ENCODE data around the gene HOXC4. TPM values are rescaled to one million over a fixed set of nuclear protein-coding genes. Genes with fewer than 3 reads are reported as not detected.
A peak's percentile ranks its signal among the peaks of the same experiment; 100 is the strongest.
"Not testable (repeated sequence)": the region's sequence is repeated elsewhere in the genome, so short reads cannot be mapped to it uniquely, and the experiment has no call there.

Gene HOXC4
- total and polyA plus RNA-seq, 10 of the 15 experiments (the other 5 are each of a cell fraction or from before 2014, with no cell fraction given): 1.0 to 11.4 (median 4.2) TPM

GRCh38 chr12:54100588-54100987 lies 47.0 kb downstream of the HOXC4 start:
- RAD21 ChIA-PET (ENCODE audit: unreplicated experiment); H4K20me1 ChIP-seq (ENCODE audit: control insufficient read depth, insufficient read depth); BruUV-seq (replicated peaks); H3K36me3 ChIP-seq (ENCODE audit: control insufficient read depth in 2 of 2, insufficient read depth in 2 of 2, low read length in 1 of 2); intact Hi-C loops (cut with micrococcal nuclease; ENCODE audit: unreplicated experiment); FAIRE-seq; H3K4me1 ChIP-seq (ENCODE audit: control insufficient read depth, insufficient read depth, low read length); in situ Hi-C loops (cut with MboI); H3K79me2 ChIP-seq (ENCODE audit: control insufficient read depth, insufficient read depth, low read length); H2AFZ ChIP-seq (ENCODE audit: control insufficient read depth, low read depth, low read length); POLR2A ChIA-PET; H3K9me3 ChIP-seq (replicated peaks; ENCODE audit: control insufficient read depth, insufficient read depth, low read length); H3K4me3 ChIP-seq; H3K4me2 ChIP-seq (ENCODE audit: control insufficient read depth, insufficient read depth); H3K27me3 ChIP-seq (replicated peaks in 1 of 2; ENCODE audit: control insufficient read depth in 2 of 2, insufficient read depth in 2 of 2, low read length in 1 of 2); H3K9ac ChIP-seq (ENCODE audit: control insufficient read depth, insufficient read depth, low read length); H3K27ac ChIP-seq (ENCODE audit: control insufficient read depth, insufficient read depth); CTCF ChIA-PET; ATAC-seq; DNase-seq (ENCODE audit: low read depth, low spot score): not testable (repeated sequence)
- WGBS (ENCODE audit: insufficient coverage, insufficient replicate concordance, low lambda C conversion rate, missing lambda C conversion rate): 26% methylated on average over 6 of the region's 6 CpGs
- SMC1A ChIA-PET (ENCODE audit: uncharacterized antibody, unreplicated experiment): interaction anchor here (0.7 kb wide), 1 partner anchor 65 kb away, joined by 3 read pairs; no protein-coding TSS in a partner anchor
- peak; percentile 38; the same call in 1 of the 2 replicates for TF ChIP-seq RAD51 (IDR thresholded peaks at IDR 0.05)

- WGBS (ENCODE audit: insufficient coverage, insufficient replicate concordance, low lambda C conversion rate, missing lambda C conversion rate): 61% methylated on average over 6 of the region's 6 CpGs
- H3K4me1 ChIP-seq (ENCODE audit: control insufficient read depth, insufficient read depth, low read length); H3K27me3 ChIP-seq (replicated peaks in 1 of 2; ENCODE audit: control insufficient read depth in 2 of 2, insufficient read depth in 2 of 2, low read length in 1 of 2); intact Hi-C loops (cut with micrococcal nuclease; ENCODE audit: unreplicated experiment); DNase-seq (ENCODE audit: low read depth, low spot score); SMC1A ChIA-PET (ENCODE audit: uncharacterized antibody, unreplicated experiment); H3K4me3 ChIP-seq; BruUV-seq (replicated peaks); H3K79me2 ChIP-seq (ENCODE audit: control insufficient read depth, insufficient read depth, low read length); H3K27ac ChIP-seq (ENCODE audit: control insufficient read depth, insufficient read depth); ATAC-seq; H2AFZ ChIP-seq (ENCODE audit: control insufficient read depth, low read depth, low read length); POLR2A ChIA-PET; H4K20me1 ChIP-seq (ENCODE audit: control insufficient read depth, insufficient read depth); H3K36me3 ChIP-seq (ENCODE audit: control insufficient read depth in 2 of 2, insufficient read depth in 2 of 2, low read length in 1 of 2); H3K9me3 ChIP-seq (replicated peaks; ENCODE audit: control insufficient read depth, insufficient read depth, low read length); RAD21 ChIA-PET (ENCODE audit: unreplicated experiment); H3K4me2 ChIP-seq (ENCODE audit: control insufficient read depth, insufficient read depth); in situ Hi-C loops (cut with MboI); FAIRE-seq; H3K9ac ChIP-seq (ENCODE audit: control insufficient read depth, insufficient read depth, low read length): not testable (repeated sequence)
- CTCF ChIA-PET: interaction anchor here (1.1 kb wide), 1 partner anchor 70 kb away, joined by 3 read pairs; no protein-coding TSS in a partner anchor
Measured at GRCh38 chr12:54102223-54102622, 48.6 kb downstream of the HOXC4 start.

GRCh38 chr12:54103827-54104226 lies 50.2 kb downstream of the HOXC4 start:
- FAIRE-seq; DNase-seq (ENCODE audit: low read depth, low spot score); H3K4me2 ChIP-seq (ENCODE audit: control insufficient read depth, insufficient read depth); H4K20me1 ChIP-seq (ENCODE audit: control insufficient read depth, insufficient read depth); CTCF ChIA-PET; H3K4me3 ChIP-seq; POLR2A ChIA-PET; H3K9me3 ChIP-seq (replicated peaks; ENCODE audit: control insufficient read depth, insufficient read depth, low read length); H3K9ac ChIP-seq (ENCODE audit: control insufficient read depth, insufficient read depth, low read length); ATAC-seq; H3K36me3 ChIP-seq (ENCODE audit: control insufficient read depth in 2 of 2, insufficient read depth in 2 of 2, low read length in 1 of 2); H3K27me3 ChIP-seq (replicated peaks in 1 of 2; ENCODE audit: control insufficient read depth in 2 of 2, insufficient read depth in 2 of 2, low read length in 1 of 2); in situ Hi-C loops (cut with MboI); intact Hi-C loops (cut with micrococcal nuclease; ENCODE audit: unreplicated experiment); BruUV-seq (replicated peaks); RAD21 ChIA-PET (ENCODE audit: unreplicated experiment); H2AFZ ChIP-seq (ENCODE audit: control insufficient read depth, low read depth, low read length); H3K79me2 ChIP-seq (ENCODE audit: control insufficient read depth, insufficient read depth, low read length); H3K27ac ChIP-seq (ENCODE audit: control insufficient read depth, insufficient read depth); H3K4me1 ChIP-seq (ENCODE audit: control insufficient read depth, insufficient read depth, low read length): not testable (repeated sequence)
- SMC1A ChIA-PET (ENCODE audit: uncharacterized antibody, unreplicated experiment): interaction anchor here (0.6 kb wide), 1 partner anchor 21 kb away, joined by 3 read pairs; no protein-coding TSS in a partner anchor
- WGBS (ENCODE audit: insufficient coverage, insufficient replicate concordance, low lambda C conversion rate, missing lambda C conversion rate): 0% methylated on average over 1 of the region's 1 CpG

MicroRNAs encoded within 50 kb of the gene (microRNA counts, 767-probe panel; counts per million panel counts)
- microRNA hsa-miR-615-3p (1,346 counts per million, percentile 48 among the panel's probes with 10 or more counts), microRNA hsa-miR-615-5p (55.3 counts per million)

Small RNAs within 50 kb of the gene (microRNA-seq; reads per million reads assigned to microRNA genes)
- 37.8 reads per million, percentile 65 among the genes with 10 or more reads in this experiment for gene MIR615

Small RNAs within 50 kb of the gene (small RNA-seq; reads per million reads assigned to genes)
- 0.12 reads per million for gene HOXC5
- gene MIR615: 0.39 reads per million, percentile 3 among the genes with 10 or more reads in this experiment
- gene RF00019: not detected

Other genes starting within 250 kb of the HOXC4 start
Only the 7 nearest of the 13 such genes appear.
- not detected in 2 replicates for gene HOXC11, start 80.7 kb upstream of the HOXC4 start, total RNA-seq (2014; rRNA removed)
- gene HOXC11, start 80.7 kb upstream of the HOXC4 start, total RNA-seq (2014; rRNA removed; fragmentation: Illumina TruSeq; extraction: Trizol): not detected in 2 replicates
- gene HOXC11, start 80.7 kb upstream of the HOXC4 start, total RNA-seq (2021): not detected in 2 replicates
- gene HOXC11, start 80.7 kb upstream of the HOXC4 start, polyA plus RNA-seq (2011; rRNA removed): not detected in 2 replicates
- not detected in 2 replicates for gene HOXC11, start 80.7 kb upstream of the HOXC4 start, polyA plus RNA-seq (2014; fragmentation: Illumina TruSeq; extraction: Trizol)
- not detected for gene HOXC11, start 80.7 kb upstream of the HOXC4 start, polyA plus RNA-seq (2014; fragmentation: Nextera tagmentation; extraction: Ambion mirVana)
- not detected in 2 replicates for gene HOXC11, start 80.7 kb upstream of the HOXC4 start, polyA plus RNA-seq (2014; rRNA removed)
- not detected for gene HOXC11, start 80.7 kb upstream of the HOXC4 start, polyA plus RNA-seq (2016; fragmentation: Nextera tagmentation; extraction: Ambion mirVana)
- not detected in 2 replicates for gene HOTAIR, start 78.9 kb upstream of the HOXC4 start, total RNA-seq (2014; rRNA removed)
- not detected in 2 replicates for gene HOTAIR, start 78.9 kb upstream of the HOXC4 start, total RNA-seq (2014; rRNA removed; fragmentation: Illumina TruSeq; extraction: Trizol)
- not detected in 2 replicates for gene HOTAIR, start 78.9 kb upstream of the HOXC4 start, total RNA-seq (2021)
- gene HOTAIR, start 78.9 kb upstream of the HOXC4 start, polyA plus RNA-seq (2011; rRNA removed): not detected in 2 replicates
- gene HOTAIR, start 78.9 kb upstream of the HOXC4 start, polyA plus RNA-seq (2014; fragmentation: Illumina TruSeq; extraction: Trizol): not detected in 2 replicates
- not detected for gene HOTAIR, start 78.9 kb upstream of the HOXC4 start, polyA plus RNA-seq (2014; fragmentation: Nextera tagmentation; extraction: Ambion mirVana)
- gene HOTAIR, start 78.9 kb upstream of the HOXC4 start, polyA plus RNA-seq (2014; rRNA removed): not detected in 2 replicates
- gene HOTAIR, start 78.9 kb upstream of the HOXC4 start, polyA plus RNA-seq (2016; fragmentation: Nextera tagmentation; extraction: Ambion mirVana): not detected
- not detected in 2 replicates for gene HOXC10, start 68.7 kb upstream of the HOXC4 start, total RNA-seq (2014; rRNA removed)
- gene HOXC10, start 68.7 kb upstream of the HOXC4 start, total RNA-seq (2014; rRNA removed; fragmentation: Illumina TruSeq; extraction: Trizol): not detected in 2 replicates
- 0.59 TPM in 1 of 2 replicates, not detected in the other for gene HOXC10, start 68.7 kb upstream of the HOXC4 start, total RNA-seq (2021)
- gene HOXC10, start 68.7 kb upstream of the HOXC4 start, polyA plus RNA-seq (2011; rRNA removed): not detected in 2 replicates
- not detected in 2 replicates for gene HOXC10, start 68.7 kb upstream of the HOXC4 start, polyA plus RNA-seq (2014; fragmentation: Illumina TruSeq; extraction: Trizol)
- not detected for gene HOXC10, start 68.7 kb upstream of the HOXC4 start, polyA plus RNA-seq (2014; fragmentation: Nextera tagmentation; extraction: Ambion mirVana)
- gene HOXC10, start 68.7 kb upstream of the HOXC4 start, polyA plus RNA-seq (2014; rRNA removed): not detected in 2 replicates
- gene HOXC10, start 68.7 kb upstream of the HOXC4 start, polyA plus RNA-seq (2016; fragmentation: Nextera tagmentation; extraction: Ambion mirVana): not detected
- gene HOXC9, start 53.7 kb upstream of the HOXC4 start, total RNA-seq (2014; rRNA removed): not detected in 2 replicates
- not detected in 2 replicates for gene HOXC9, start 53.7 kb upstream of the HOXC4 start, total RNA-seq (2014; rRNA removed; fragmentation: Illumina TruSeq; extraction: Trizol)
- not detected in 2 replicates for gene HOXC9, start 53.7 kb upstream of the HOXC4 start, total RNA-seq (2021)
- not detected in 2 replicates for gene HOXC9, start 53.7 kb upstream of the HOXC4 start, polyA plus RNA-seq (2011; rRNA removed)
- not detected in 2 replicates for gene HOXC9, start 53.7 kb upstream of the HOXC4 start, polyA plus RNA-seq (2014; fragmentation: Illumina TruSeq; extraction: Trizol)
- gene HOXC9, start 53.7 kb upstream of the HOXC4 start, polyA plus RNA-seq (2014; fragmentation: Nextera tagmentation; extraction: Ambion mirVana): not detected
- not detected in 2 replicates for gene HOXC9, start 53.7 kb upstream of the HOXC4 start, polyA plus RNA-seq (2014; rRNA removed)
- gene HOXC9, start 53.7 kb upstream of the HOXC4 start, polyA plus RNA-seq (2016; fragmentation: Nextera tagmentation; extraction: Ambion mirVana): not detected
- not detected in 2 replicates for gene HOXC8, start 44.9 kb upstream of the HOXC4 start, total RNA-seq (2014; rRNA removed)
- gene HOXC8, start 44.9 kb upstream of the HOXC4 start, total RNA-seq (2014; rRNA removed; fragmentation: Illumina TruSeq; extraction: Trizol): not detected in 2 replicates
- gene HOXC8, start 44.9 kb upstream of the HOXC4 start, total RNA-seq (2021): not detected in 2 replicates
- gene HOXC8, start 44.9 kb upstream of the HOXC4 start, polyA plus RNA-seq (2011; rRNA removed): not detected in 2 replicates
- gene HOXC8, start 44.9 kb upstream of the HOXC4 start, polyA plus RNA-seq (2014; fragmentation: Illumina TruSeq; extraction: Trizol): not detected in 2 replicates
- gene HOXC8, start 44.9 kb upstream of the HOXC4 start, polyA plus RNA-seq (2014; fragmentation: Nextera tagmentation; extraction: Ambion mirVana): not detected
- gene HOXC8, start 44.9 kb upstream of the HOXC4 start, polyA plus RNA-seq (2014; rRNA removed): not detected in 2 replicates
- gene HOXC8, start 44.9 kb upstream of the HOXC4 start, polyA plus RNA-seq (2016; fragmentation: Nextera tagmentation; extraction: Ambion mirVana): not detected
- gene HOXC6, start 25.4 kb upstream of the HOXC4 start, total RNA-seq (2014; rRNA removed): not detected in 2 replicates
- gene HOXC6, start 25.4 kb upstream of the HOXC4 start, total RNA-seq (2014; rRNA removed; fragmentation: Illumina TruSeq; extraction: Trizol): 0.09 TPM in 1 of 2 replicates, not detected in the other
- gene HOXC6, start 25.4 kb upstream of the HOXC4 start, total RNA-seq (2021): 0.27 and 0.38 TPM in 2 replicates
- 0.42 and 0.52 TPM in 2 replicates for gene HOXC6, start 25.4 kb upstream of the HOXC4 start, polyA plus RNA-seq (2011; rRNA removed)
- 0.06 TPM in 1 of 2 replicates, not detected in the other for gene HOXC6, start 25.4 kb upstream of the HOXC4 start, polyA plus RNA-seq (2014; fragmentation: Illumina TruSeq; extraction: Trizol)
- gene HOXC6, start 25.4 kb upstream of the HOXC4 start, polyA plus RNA-seq (2014; fragmentation: Nextera tagmentation; extraction: Ambion mirVana): under 1 TPM in 1 of 2 experiments, not detected in 1; 0.02 TPM
- 0.55 TPM in 1 of 2 replicates, not detected in the other for gene HOXC6, start 25.4 kb upstream of the HOXC4 start, polyA plus RNA-seq (2014; rRNA removed)
- gene HOXC6, start 25.4 kb upstream of the HOXC4 start, polyA plus RNA-seq (2016; fragmentation: Nextera tagmentation; extraction: Ambion mirVana): under 1 TPM in 1 of 2 experiments, not detected in 1; 0.54 TPM
- gene HOXC5, start 20.8 kb upstream of the HOXC4 start, total RNA-seq (2014; rRNA removed): not detected in 2 replicates
- not detected in 2 replicates for gene HOXC5, start 20.8 kb upstream of the HOXC4 start, total RNA-seq (2014; rRNA removed; fragmentation: Illumina TruSeq; extraction: Trizol)
- gene HOXC5, start 20.8 kb upstream of the HOXC4 start, total RNA-seq (2021): not detected in 2 replicates
- 0.11 TPM in 1 of 2 replicates, not detected in the other for gene HOXC5, start 20.8 kb upstream of the HOXC4 start, polyA plus RNA-seq (2011; rRNA removed)
- not detected in 2 replicates for gene HOXC5, start 20.8 kb upstream of the HOXC4 start, polyA plus RNA-seq (2014; fragmentation: Illumina TruSeq; extraction: Trizol)
- gene HOXC5, start 20.8 kb upstream of the HOXC4 start, polyA plus RNA-seq (2014; fragmentation: Nextera tagmentation; extraction: Ambion mirVana): not detected
- gene HOXC5, start 20.8 kb upstream of the HOXC4 start, polyA plus RNA-seq (2014; rRNA removed): not detected in 2 replicates
- gene HOXC5, start 20.8 kb upstream of the HOXC4 start, polyA plus RNA-seq (2016; fragmentation: Nextera tagmentation; extraction: Ambion mirVana): not detected

Data from GM12878 (cell line).